GM12878 (cell line): Measurements from ENCODE around the gene ANXA4. TPM values are rescaled to one million over a fixed set of nuclear protein-coding genes. Genes with fewer than 3 reads are reported as not detected.

Experiments used
- ATAC-seq: fragments of 200-7000 bp; cut with Tn5 transposase; 3 replicates; pipeline ENCODE4 v1.9.1; 2020; ENCODE audit warnings: mild to moderate bottlenecking, moderate library complexity
- BruUV-seq: library from RNA; stranded (reverse); fragments of 400-500 nt; replicated peaks from 2 replicates; lab custom pipeline; 2021; lab: Mats Ljungman, UMichigan
- CTCF ChIA-PET: fragments of 300-600 bp; sonication (Branson Sonifier 250); formaldehyde crosslinking; extraction: SDS; loops from one replicate; lab custom pipeline; 2021; ENCODE audit warnings: inconsistent platforms; lab: Yijun Ruan, JAX
- POLR2A ChIA-PET: fragments of 350-600 bp; formaldehyde crosslinking; extraction: SDS; loops from one replicate; lab custom pipeline; 2021; ENCODE audit warnings: inconsistent platforms; lab: Charles Lee
- RAD21 ChIA-PET: fragments of 300-600 bp; sonication (Branson Sonifier 250); formaldehyde crosslinking; loops from one replicate; lab custom pipeline; 2023; ENCODE audit warnings: antibody characterized with exemption; ENCODE audit not compliant: unreplicated experiment; lab: Charles Lee
- SMC1A ChIA-PET: fragments of 300-600 bp; sonication (Branson Sonifier 250); formaldehyde crosslinking; loops from one replicate; lab custom pipeline; 2023; ENCODE audit not compliant: unreplicated experiment, uncharacterized antibody; lab: Charles Lee
- DNase-seq: peaks from one replicate; pipeline ENCODE4 v3.0.0-alpha.2; 2011; ENCODE audit warnings: low read depth, low spot score
- FAIRE-seq: peaks from 3 replicates; lab custom pipeline; 2011; peaks lifted over from hg19 to GRCh38; lab: Jason Lieb, UNC
- H2AFZ ChIP-seq: 2 replicates; pipeline ENCODE4 v1.6.0; 2011; ENCODE audit warnings: low read depth, low read length, control low read depth; ENCODE audit not compliant: control insufficient read depth
- H3K27ac ChIP-seq: 2 replicates; pipeline ENCODE4 v1.5.1; 2011; ENCODE audit warnings: control low read depth; ENCODE audit not compliant: control insufficient read depth, insufficient read depth
- H3K27me3 ChIP-seq, 2 experiments: replicated peaks in 1 of 2; 2 replicates each; pipeline versions ENCODE4 v1.6.0 to v1.6.1; 2011; ENCODE audit warnings: low read length in 1 of 2; ENCODE audit not compliant: control insufficient read depth in 2 of 2, insufficient read depth in 2 of 2
- H3K36me3 ChIP-seq, 2 experiments: 2 replicates each; pipeline ENCODE4 v1.5.1; 2011; ENCODE audit warnings: low read length in 1 of 2; ENCODE audit not compliant: control insufficient read depth in 2 of 2, insufficient read depth in 2 of 2
- H3K4me1 ChIP-seq: 2 replicates; pipeline ENCODE4 v1.6.1; 2011; ENCODE audit warnings: mild to moderate bottlenecking, low read length, moderate library complexity, mixed read lengths; ENCODE audit not compliant: control insufficient read depth, insufficient read depth
- H3K4me2 ChIP-seq: 2 replicates; pipeline ENCODE4 v1.6.0; 2011; ENCODE audit warnings: control low read depth; ENCODE audit not compliant: control insufficient read depth, insufficient read depth
- H3K4me3 ChIP-seq: fragments of 200-600 bp; sonication (generic); 2 replicates; pipeline ENCODE4 v1.5.1; 2016
- H3K79me2 ChIP-seq: 2 replicates; pipeline ENCODE4 v1.6.0; 2011; ENCODE audit warnings: low read length; ENCODE audit not compliant: control insufficient read depth, insufficient read depth
- H3K9ac ChIP-seq: 2 replicates; pipeline ENCODE4 v1.8.0; 2011; ENCODE audit warnings: low read length, control low read depth, mixed read lengths; ENCODE audit not compliant: control insufficient read depth, insufficient read depth
- H3K9me3 ChIP-seq: replicated peaks from 3 replicates; pipeline ENCODE4 v1.5.1; 2011; ENCODE audit warnings: mild to moderate bottlenecking, low read length; ENCODE audit not compliant: control insufficient read depth, insufficient read depth
- H4K20me1 ChIP-seq: 2 replicates; pipeline ENCODE4 v1.6.0; 2011; ENCODE audit not compliant: control insufficient read depth, insufficient read depth
- BMI1 ChIP-seq: fragments of 450-650 bp; IDR thresholded peaks from 2 replicates; pipeline ENCODE4 v1.6.1; 2016; ENCODE audit warnings: mild to moderate bottlenecking, moderate library complexity, borderline replicate concordance
- NR2C2 ChIP-seq: IDR thresholded peaks from 2 replicates; pipeline ENCODE4 v1.6.1; 2011; ENCODE audit warnings: borderline replicate concordance, low read depth; ENCODE audit not compliant: control insufficient read depth, insufficient read length
- REST ChIP-seq: IDR thresholded peaks from 2 replicates; pipeline ENCODE4 v1.6.1; 2012; ENCODE audit warnings: mild to moderate bottlenecking, low read depth, low read length
- RFX5 ChIP-seq: IDR thresholded peaks from 2 replicates; pipeline ENCODE4 v1.6.1; 2011; ENCODE audit warnings: low read depth, low read length, improper control_type of control experiment
- SIN3A ChIP-seq: IDR thresholded peaks from 2 replicates; pipeline ENCODE4 v1.6.1; 2012; ENCODE audit warnings: low read depth, low read length, improper control_type of control experiment
- SMC3 ChIP-seq: IDR thresholded peaks from 2 replicates; pipeline ENCODE4 v1.6.1; 2011; ENCODE audit warnings: low read length, improper control_type of control experiment, borderline replicate concordance
- SP1 ChIP-seq: IDR thresholded peaks from one replicate; pipeline ENCODE4 v1.6.1; 2011; ENCODE audit warnings: low read depth, low read length
- TCF12 ChIP-seq: IDR thresholded peaks from 2 replicates; pipeline ENCODE4 v1.6.1; 2011; ENCODE audit warnings: low read depth, mild to moderate bottlenecking, low read length
- ZNF217 ChIP-seq: fragments of 450-650 bp; IDR thresholded peaks from 2 replicates; pipeline ENCODE4 v1.6.1; 2017; ENCODE audit warnings: antibody characterized with exemption, mild to moderate bottlenecking
- WGBS: methylation state at CpG from one replicate; pipeline ENCODE4 v1.1.6; 2016; ENCODE audit warnings: low lambda C conversion rate; ENCODE audit not compliant: insufficient replicate concordance, insufficient coverage; ENCODE audit errors: missing lambda C conversion rate; 5-methylcytosine and 5-hydroxymethylcytosine counted together
- in situ Hi-C: fragments of 300-500 bp; cut with MboI; formaldehyde crosslinking; loops from 9 replicates; pipeline ENCODE4 v1.14.3; 2018; ENCODE audit warnings: mixed read lengths
- intact Hi-C: fragments of 100-400 bp; cut with micrococcal nuclease; formaldehyde crosslinking; loops from one replicate; pipeline ENCODE4 v1.14.2; 2022; ENCODE audit not compliant: unreplicated experiment
- polyA plus RNA-seq, 11 experiments: library from polyadenylated mRNA; depleted of rRNA in 4 of 11; unstranded in 6 of 11; stranded (reverse) in 5 of 11; fragments of >200 nt; fragmentation: Nextera tagmentation in 4 of 11; fragmentation: Illumina TruSeq in 1 of 11; extraction: Ambion mirVana in 4 of 11; extraction: Trizol in 1 of 11; gene quantifications; 1 replicate in 1 of 11; 2 replicates in 10 of 11; pipeline versions ENCODE4 v1.2.1 to v1.2.3, GENCODE V29; 2011 to 2016; ENCODE audit warnings: inconsistent platforms in 2 of 11, missing spikeins in 2 of 11, low read depth in 1 of 11
- total RNA-seq, 4 experiments: library from RNA; depleted of rRNA in 3 of 4; stranded (reverse); fragments of >200 nt in 3 of 4; fragmentation: Illumina TruSeq in 1 of 4; extraction: Trizol in 1 of 4; gene quantifications; 2 replicates each; pipeline versions ENCODE4 v1.2.1 to v1.2.3, GENCODE V29; 2013 to 2021
- TF ChIP-seq, protein P1 (sequence below): IDR thresholded peaks from 2 replicates; pipeline ENCODE4 v1.6.1; 2012; ENCODE audit warnings: low read depth, low read length, improper control_type of control experiment
- TF ChIP-seq, protein P2 (sequence below): IDR thresholded peaks from 2 replicates; pipeline ENCODE4 v1.6.1; 2011; ENCODE audit warnings: low read depth, low read length, improper control_type of control experiment, borderline replicate concordance

Gene ANXA4
- total and polyA plus RNA-seq, 10 of the 15 experiments (the other 5 are each of a cell fraction or from before 2014, with no cell fraction given): 16.3 to 97.2 (median 71.0) TPM

DNA sequence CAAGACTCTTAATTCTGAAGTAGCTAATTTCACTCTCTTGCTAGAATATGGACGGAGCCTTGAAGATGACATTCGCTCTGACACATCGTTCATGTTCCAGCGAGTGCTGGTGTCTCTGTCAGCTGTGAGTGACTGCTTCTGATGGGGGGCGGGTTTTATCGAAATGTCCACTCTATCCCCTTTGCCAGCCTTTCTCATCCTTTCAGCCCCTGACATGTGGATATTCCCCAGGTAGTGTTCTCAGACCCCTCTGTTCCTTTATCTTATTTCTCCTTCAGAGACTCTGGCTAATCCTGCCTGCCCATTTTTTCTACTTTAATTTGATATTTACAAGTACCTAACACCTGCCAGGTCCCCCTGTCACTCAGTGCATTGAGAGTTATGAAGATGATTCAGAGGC lies 68.6 kb downstream of the ANXA4 start:
- no peak for DNase-seq
- in situ Hi-C loops: loop anchor here (5.0 to 25.0 kb wide), 2 partner anchors 88 to 248 kb away; no protein-coding TSS in a partner anchor
- POLR2A ChIA-PET: no interaction called here
- Histone ChIP-seq H3K27me3 (no peaks in the 10 kb centered on the region), H3K9ac (no peak overlapping the region), H3K79me2 (no peaks in the 10 kb centered on the region), H3K4me2 (no peak overlapping the region), H3K4me3 (no peak overlapping the region), H3K27ac (no peak overlapping the region), H2AFZ (no peak overlapping the region), H3K4me1 (no peaks in the 10 kb centered on the region), H3K36me3 (peaks cover 5 to 20% of the 10 kb centered on the region in 2 experiments; a peak in 2 of 4 replicates), H3K9me3 (no peaks in the 10 kb centered on the region), H4K20me1 (no peaks in the 10 kb centered on the region)
- 99% methylated on average over 6 of the region's 6 CpGs for WGBS
- no peak for TF ChIP-seq SIN3A
- RAD21 ChIA-PET: interaction anchor here (0.9 to 5.8 kb wide), 2 partner anchors 65 to 86 kb away, joined by 4 to 35 read pairs; no protein-coding TSS in a partner anchor
- no peak for FAIRE-seq
- no peak for ATAC-seq
- SMC1A ChIA-PET: interaction anchor here (0.7 to 4.6 kb wide), 6 partner anchors 10 to 86 kb away, joined by 3 to 29 read pairs (median 4); no protein-coding TSS in a partner anchor
- CTCF ChIA-PET: interaction anchor here (0.9 to 13.5 kb wide), 4 partner anchors 18 to 91 kb away, joined by 3 to 408 read pairs (median 4); partner anchors contain the start of gene GMCL1
- BruUV-seq: no TSS peak
- intact Hi-C loops: no loop called here

DNA sequence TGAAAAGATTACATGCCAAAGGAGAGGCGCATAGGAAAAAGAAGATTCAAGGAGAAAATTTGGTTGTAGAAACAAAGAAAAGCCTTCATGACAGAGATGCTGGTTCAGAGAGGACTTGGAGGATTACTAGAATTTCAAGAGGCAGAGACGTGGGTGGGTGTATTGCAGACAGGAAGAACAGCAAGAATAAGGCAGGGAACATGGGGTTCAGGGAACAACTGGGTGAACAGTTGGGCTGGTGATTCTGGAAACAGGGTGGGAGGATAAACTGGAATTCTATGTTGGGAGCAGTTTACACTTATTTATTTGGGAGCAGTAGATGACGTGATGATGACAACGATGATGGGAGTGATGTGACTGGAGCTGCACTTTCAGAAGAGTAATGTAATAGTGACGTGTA lies 69.1 kb downstream of the ANXA4 start:
- BruUV-seq: no TSS peak
- FAIRE-seq: no peak
- intact Hi-C loops: no loop called here
- TF ChIP-seq SMC3 (no peak), NR2C2 (no peak), RFX5 (no peak), TCF12 (no peak), REST (no peak), ZNF217 (no peak), SP1 (no peak), BMI1 (no peak)
- TF ChIP-seq, protein P1, sequence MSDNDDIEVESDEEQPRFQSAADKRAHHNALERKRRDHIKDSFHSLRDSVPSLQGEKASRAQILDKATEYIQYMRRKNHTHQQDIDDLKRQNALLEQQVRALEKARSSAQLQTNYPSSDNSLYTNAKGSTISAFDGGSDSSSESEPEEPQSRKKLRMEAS: no peak
- TF ChIP-seq, protein P2, sequence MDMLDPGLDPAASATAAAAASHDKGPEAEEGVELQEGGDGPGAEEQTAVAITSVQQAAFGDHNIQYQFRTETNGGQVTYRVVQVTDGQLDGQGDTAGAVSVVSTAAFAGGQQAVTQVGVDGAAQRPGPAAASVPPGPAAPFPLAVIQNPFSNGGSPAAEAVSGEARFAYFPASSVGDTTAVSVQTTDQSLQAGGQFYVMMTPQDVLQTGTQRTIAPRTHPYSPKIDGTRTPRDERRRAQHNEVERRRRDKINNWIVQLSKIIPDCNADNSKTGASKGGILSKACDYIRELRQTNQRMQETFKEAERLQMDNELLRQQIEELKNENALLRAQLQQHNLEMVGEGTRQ: no peak

More for the DNA sequence above, 69.1 kb downstream of the ANXA4 start:
- H3K4me1 ChIP-seq: no peaks in the 10 kb centered on the region
- in situ Hi-C loops: loop anchor here (5.0 to 25.0 kb wide), 2 partner anchors 89 to 249 kb away; no protein-coding TSS in a partner anchor
- no peaks in the 10 kb centered on the region for H3K27me3 ChIP-seq
- CTCF ChIA-PET: interaction anchor here (0.9 to 13.5 kb wide), 2 partner anchors 69 to 86 kb away, joined by 3 to 408 read pairs; no protein-coding TSS in a partner anchor
- ATAC-seq: no peak
- no peak for DNase-seq
- no peaks in the 10 kb centered on the region for H3K79me2 ChIP-seq
- 95% methylated on average over 5 of the region's 5 CpGs for WGBS
- no peak overlapping the region for H3K4me2 ChIP-seq
- H3K27ac ChIP-seq: no peak overlapping the region
- SMC1A ChIA-PET: interaction anchor here (1.1 to 4.6 kb wide), 5 partner anchors 10 to 86 kb away, joined by 3 to 29 read pairs (median 6); no protein-coding TSS in a partner anchor
- no peaks in the 10 kb centered on the region for H3K9me3 ChIP-seq
- H3K9ac ChIP-seq: no peak overlapping the region
- POLR2A ChIA-PET: interaction anchor here (1.7 kb wide), 1 partner anchor 66 kb away, joined by 5 read pairs; no protein-coding TSS in a partner anchor
- no peaks in the 10 kb centered on the region for H4K20me1 ChIP-seq
- RAD21 ChIA-PET: interaction anchor here (0.9 to 5.8 kb wide), 4 partner anchors 10 to 87 kb away, joined by 3 to 35 read pairs (median 5); no protein-coding TSS in a partner anchor
- H2AFZ ChIP-seq: no peak overlapping the region
- no peak overlapping the region for H3K4me3 ChIP-seq
- H3K36me3 ChIP-seq: peaks cover 5 to 19% of the 10 kb centered on the region in 2 experiments; a peak in 2 of 4 replicates
